Suppressor macrophage treated with lipopolysaccharide for 1 hour (primary cell): ENCODE data around the gene FOSL2.
A peak's percentile ranks its signal among the peaks of the same experiment; 100 is the strongest.

Experiments used
- DNase-seq, 3 donors: peaks; one replicate each; pipeline ENCODE4 v3.0.0-alpha.2; 2020 to 2022

The FOSL2 gene

DNA sequence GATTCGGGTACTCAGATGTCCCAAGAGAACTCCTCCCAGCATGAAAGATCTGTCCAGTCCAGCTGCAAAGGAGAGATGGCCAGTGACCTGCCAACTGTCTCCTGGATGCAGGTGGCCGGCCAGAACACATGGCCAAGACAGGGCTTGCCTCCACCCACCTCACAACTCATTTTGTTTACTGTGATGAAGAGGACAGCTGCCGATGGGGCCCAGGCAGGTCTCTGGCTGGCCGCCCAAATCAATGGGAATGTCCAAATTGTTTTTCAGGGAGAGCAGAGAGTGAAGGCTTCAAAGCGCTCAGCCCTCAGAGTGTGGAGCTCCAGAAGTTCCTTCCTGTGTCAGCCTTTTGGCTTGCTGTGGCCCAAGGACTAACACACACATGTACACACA is 41.9 kb downstream of the FOSL2 start:
- no peak for DNase-seq

DNA sequence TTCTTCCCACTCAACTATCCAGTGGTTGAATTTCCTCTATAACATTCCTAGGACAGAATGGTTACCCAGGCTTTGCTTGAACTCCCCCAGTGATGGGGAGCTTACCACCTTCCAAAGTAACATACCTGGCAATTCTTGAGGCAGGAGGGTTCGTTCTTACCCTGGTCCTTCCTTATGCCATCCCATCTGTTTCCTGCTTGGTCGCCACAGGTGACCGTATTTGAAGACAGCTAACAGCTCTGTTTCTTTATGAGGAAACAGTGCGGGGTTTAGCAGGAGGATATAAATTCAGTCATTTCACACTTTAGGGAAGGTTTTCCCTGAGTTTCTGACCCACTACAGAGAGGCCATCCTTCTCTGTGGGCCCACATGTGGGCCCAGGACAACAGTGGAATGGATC is 42.6 kb downstream of the FOSL2 start:
- DNase-seq = no peak

DNA sequence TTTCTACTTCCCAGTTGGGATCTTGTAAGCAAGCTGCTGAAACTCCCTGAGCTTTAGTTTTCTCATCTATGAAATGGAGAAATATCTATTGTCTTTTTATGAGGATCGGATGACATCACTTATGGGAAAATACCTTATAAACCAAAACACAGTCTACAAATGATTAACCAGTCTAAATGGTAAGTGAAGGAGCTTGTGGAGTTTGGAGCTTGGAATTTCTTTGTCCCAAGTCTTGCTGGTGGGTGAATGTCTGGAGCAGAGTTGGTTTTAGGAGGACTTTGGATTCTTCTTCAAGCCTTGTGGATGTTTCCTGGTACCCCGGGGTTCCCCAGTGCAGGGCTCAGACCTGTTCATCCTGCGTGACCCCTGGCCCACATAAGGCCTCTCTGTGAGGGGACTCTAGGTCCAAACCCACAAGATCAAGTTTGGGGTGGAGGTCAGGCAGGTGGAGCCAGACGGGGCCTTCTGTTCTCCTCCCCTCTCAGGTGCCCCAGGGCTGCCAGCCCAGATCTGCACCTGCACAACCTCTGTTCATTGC is 43.2 kb downstream of the FOSL2 start:
- DNase-seq = peak; percentile 62 to 82 (median 79)

DNA sequence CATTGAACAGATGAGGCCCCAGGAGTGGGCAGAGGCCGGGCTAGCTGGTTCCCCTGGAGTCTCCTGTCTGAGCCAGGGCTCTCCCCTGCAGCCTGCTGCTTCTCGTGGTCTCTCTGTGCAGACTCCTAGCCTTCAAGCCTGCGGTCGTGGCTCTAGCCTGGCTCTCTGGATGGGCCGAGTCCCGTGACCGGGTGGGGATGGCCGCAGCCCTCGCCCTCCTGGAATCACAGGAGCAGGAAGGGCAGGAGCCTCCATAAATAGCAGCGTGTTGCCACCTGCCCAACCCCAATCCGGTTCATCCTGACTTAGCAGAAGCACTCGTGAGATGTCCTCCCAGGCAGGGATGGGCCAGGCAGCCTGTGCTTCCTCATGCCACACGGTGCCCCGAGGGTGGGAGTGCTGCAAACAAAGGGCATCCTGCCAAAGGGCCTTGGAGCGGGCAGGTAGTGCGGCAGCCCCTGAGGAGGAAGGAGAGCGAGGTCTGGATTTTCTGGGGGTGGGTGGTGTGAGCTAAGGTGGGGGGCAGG is 43.9 kb downstream of the FOSL2 start:
- DNase-seq = no peak

DNA sequence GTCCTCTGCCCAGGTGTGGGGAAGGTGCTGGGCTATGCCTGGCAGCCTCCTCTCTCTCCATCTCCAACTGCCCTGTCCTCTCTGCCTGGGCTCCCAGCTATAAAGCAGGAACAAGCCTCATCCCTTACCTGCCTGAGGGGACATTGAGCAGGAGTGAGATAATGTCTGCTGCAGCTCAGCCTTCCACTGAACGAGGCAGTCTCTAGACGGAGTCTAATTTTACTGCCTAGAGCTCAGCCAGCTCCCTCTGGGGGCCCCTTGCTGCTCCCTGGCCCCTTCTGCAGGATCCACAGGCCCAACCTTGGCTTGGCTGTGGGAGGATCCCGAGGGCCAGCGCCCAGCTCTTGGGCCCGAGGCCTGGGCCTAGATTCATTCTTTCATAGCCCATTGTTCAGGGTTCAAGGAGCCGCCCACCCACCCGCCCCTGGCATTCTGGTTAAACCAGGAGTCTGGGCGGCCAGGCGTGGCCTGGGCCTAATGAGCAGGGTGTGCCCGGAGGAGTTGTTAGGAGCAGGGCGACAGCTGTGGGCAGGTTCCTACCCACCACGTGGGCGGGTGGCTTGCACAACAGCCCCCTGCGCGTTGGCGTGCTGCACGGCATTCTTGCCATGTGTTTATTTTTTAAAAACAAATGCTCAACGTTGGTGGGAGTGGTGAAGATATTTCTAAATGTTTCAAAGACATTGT is 44.6 kb downstream of the FOSL2 start:
- peak in 2 of 3 donors; percentile 73 to 75 for DNase-seq

DNA sequence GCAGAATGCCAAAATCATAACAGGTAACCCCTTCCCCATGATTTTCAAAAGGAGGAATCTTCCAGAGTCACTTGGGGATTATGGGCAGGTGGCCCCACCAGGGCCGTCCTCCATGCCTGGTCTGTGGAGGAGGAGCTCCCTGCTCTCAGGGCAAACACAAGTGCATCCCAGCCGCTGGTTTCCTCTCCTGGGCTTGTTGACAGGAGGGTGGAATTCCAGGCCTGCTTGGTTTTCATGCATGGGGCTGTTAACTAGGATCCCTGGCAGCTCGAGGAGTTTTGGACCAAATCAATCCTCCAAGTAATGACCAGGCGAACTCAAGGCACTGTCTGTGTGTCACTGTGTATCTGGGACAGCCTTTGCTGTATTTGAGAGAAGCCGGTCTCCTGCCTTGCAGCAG is 45.3 kb downstream of the FOSL2 start:
- no peak for DNase-seq

DNA sequence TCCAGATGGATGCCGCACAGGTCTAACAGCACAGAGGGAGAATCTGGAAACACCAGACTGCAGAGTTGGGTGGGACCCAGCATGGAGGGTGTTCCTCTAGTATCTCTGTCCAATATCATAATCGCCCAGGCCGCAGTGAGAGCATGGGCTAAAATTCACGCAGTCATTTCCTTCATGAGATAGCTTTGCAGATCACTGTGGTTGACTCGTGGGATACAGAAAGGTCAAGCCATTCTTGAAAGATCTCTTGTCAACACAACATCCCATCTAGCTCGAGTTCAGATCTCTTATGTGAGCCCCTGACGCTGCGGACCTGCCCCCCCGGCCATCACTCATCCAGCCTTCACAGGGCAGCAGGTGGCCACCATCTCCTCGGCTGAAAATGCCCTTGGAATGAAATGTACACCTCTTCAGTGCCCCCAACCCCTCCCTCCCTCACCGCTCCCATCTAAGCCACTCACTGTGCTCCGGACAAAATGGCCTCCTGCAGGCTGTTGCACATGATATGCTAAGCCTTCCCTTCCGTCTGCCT is 45.9 kb downstream of the FOSL2 start:
- no peak for DNase-seq

DNA sequence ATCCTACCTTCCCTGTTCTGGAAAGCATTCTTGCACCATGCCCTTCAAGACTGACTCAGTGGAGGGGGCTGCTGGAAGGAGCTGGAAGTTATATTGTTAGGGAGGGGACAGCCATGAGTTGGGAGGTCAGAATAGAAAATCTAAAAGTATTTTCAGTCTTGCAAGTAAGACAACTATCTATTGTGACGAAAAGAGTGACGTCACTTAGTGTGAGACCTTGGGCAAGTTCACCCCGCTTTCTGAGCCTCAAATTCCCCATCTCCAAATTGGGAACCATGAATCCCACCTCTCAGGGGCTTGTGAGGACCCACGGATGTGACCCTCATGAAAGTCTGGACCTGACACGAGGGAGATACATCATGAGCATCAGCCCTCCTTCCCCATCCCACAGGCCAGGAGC is 46.5 kb downstream of the FOSL2 start:
- no peak for DNase-seq

DNA sequence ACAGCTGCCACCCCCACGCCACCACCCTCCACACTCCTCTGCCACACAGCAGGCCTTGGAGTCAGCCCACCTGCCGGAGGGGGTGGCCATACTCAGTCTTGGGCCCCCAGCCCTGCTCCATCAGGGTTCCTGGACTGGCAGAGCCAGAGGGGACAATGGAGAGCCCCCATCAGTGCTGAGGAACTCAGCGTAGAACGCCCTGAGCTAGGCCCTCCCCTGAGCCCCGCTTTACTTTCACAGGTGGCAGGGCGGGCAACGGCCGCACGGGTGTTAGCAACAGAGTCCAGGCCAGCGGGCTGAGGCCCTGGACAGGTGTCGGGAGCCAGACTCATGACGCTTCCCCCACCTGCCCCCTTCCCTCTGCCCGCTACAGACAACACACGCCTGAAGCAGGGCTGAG is 47.1 kb downstream of the FOSL2 start:
- DNase-seq = no peak

DNA sequence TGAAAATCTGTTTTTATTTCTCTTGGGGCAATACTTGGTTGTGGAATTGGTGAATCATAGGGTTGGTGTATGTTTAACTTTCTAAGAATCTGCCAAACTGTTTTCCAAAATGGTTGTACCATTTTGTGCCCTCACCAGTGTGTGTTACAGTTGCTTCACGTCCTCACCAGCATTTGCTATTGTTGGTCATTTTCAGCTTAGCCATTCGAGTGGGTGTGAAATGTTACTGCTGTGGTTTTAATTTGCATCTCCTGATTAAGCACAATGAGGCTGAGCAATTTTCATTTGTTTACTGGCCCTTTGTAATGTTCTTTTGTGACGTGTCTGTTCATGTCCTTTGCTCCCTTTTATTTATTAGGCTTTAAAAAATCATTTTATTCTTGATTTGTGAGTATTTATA is 49.7 kb downstream of the FOSL2 start:
- peak in 2 of 3 donors; percentile 70 to 73 for DNase-seq

DNA sequence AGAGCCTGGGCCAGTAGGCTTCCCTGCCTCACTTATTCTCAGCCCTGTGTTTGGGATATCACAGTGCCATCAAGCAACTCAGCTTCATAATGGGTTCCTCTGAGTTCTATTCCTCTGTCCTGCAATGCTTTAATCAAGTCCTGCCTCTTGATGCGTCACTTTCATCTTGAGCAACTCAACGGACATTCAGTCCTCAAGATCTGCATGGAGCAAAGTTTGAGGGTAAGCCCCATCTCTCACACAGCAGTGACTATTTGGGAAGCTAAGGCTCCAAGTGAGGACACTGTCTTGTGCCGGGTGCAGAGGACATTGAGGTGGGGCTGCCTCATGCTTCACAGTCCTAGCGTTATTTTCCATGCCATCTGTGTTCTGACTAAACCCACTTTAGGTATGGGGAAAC is 52.3 kb downstream of the FOSL2 start:
- peak; percentile 76 to 89 (median 87) for DNase-seq

DNA sequence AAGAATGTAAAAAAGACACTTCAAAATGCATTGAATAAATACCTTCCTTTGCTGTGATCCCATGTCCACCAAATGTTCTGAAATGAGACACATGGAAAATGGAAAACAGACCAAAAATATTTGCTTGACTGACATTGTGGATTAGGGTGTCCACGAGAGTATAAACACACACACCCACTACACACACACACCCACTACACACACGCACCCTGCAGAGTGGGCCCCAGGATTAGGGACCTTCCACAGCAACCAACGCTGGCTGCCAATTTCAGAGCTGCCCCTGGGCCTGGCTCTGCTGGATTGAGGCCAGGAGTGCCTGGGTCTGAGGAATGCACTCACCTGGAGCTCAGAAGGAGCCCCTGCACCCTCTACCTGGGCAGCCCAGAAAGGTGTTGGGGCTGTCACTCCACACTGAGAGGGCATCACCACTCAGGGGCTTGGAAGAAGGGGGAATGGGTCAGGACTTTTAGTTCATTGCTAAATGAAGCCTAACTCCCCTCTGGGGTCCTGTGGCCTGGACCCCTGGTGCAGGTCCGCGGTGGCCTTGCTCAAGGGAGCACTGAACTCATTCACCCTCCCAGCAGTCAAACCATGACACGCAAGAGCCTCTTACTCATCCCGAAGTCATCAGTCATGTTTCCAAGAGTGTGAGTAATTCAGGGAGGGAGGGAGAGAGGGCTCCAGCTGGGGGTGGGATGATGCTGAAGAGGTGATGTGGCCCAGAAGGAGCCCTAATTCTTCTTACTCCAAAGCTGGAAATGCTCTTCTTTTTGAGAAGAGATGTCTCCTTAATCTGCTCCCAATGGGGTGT is 53.0 kb downstream of the FOSL2 start:
- DNase-seq = peak; percentile 92 to 97 (median 96)

DNA sequence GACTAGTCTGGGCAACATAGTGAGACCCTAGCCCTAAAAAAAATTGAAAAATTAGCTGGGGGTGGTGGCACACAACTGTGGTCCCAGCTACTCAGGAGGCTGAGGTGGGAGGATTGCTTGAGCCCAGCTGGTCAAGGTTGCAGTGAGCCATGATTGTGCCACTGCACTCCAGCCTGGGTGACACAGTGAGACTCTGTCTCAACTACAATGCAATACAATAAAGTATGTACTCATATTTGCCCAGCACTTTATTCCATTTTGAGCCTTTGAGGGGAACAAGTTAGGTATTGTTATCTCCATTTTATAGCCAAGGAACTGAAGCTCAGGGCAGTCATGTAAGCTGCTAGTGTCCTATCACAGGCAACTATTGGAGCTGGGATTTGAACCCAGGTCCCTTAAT is 53.9 kb downstream of the FOSL2 start:
- DNase-seq = no peak

DNA sequence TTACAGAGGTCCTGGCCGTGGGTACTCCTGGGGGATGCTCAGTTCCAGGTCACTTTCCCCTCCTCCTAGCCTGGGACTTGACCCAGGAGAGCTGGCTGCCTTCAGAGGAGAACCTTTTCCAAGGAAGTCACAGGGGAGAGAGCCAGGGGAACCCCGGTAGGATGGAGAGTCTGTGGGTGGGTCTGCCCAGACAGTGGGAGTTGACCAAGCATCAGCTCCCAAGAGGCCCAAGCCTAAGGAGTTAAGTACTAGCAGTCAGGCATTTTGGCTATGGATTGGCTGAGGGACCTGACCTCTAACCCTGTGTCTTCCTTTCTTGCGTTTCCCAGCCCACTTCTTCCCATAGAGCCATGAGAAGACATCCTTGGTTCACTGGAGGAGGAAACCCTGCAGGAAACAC is 54.4 kb downstream of the FOSL2 start:
- peak in 1 of 3 donors; percentile 55 for DNase-seq

DNA sequence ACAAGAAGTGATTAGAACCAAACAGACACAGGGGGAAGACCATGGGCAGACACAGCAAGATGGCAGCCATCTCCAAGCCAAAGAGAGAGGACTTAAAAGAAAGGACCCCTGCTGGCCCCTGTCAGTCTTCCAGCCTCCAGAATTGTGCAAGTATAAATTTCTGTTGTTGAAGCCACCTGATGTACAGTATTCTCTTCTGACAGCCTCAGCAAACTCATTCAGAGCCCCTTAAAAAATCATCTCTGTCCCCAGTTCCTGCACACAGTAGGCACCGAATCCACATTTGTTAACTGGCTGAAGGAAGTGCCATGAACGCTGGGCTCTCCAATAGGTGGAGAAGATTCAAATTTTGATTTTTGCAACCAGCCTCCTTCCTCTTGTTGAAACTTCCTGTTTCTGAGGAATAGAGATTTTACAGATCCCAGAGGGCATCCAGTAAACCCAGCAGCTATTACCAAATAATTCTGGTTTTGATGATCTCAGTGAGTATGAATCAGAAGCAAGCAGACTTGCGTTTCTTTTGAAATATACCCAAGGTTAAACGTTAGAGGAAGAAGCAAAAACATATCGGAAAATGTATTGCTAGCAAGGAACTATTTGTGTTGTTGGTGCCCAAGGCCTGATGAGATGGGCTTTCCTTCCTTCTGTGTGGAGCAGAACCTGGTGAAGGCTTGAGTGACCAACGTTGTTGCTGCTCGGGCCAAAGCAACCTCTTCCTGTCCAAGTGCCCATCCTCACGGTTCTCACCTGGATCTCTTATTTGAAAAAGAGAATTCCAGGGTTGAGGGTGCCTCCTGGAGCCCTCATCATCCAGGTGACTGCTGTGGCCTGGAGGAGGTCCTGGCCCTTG is 55.5 kb downstream of the FOSL2 start:
- peak; percentile 84 to 98 (median 96) for DNase-seq

DNA sequence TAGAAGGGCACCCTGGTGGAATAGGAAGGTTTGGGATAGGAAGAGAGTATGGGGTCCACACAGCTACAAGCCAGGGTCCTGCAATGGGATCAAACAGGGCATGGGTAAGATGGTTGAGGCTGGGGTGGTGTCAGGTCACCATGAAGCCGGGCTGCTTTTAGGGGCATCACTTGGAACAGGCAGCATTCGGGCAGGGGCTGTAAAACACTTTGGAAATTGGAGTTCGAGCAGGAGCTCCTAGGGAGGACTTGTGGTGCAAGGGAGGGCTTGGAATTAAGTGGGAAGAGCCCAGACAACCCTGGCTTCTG is 56.1 kb downstream of the FOSL2 start:
- no peak for DNase-seq

DNA sequence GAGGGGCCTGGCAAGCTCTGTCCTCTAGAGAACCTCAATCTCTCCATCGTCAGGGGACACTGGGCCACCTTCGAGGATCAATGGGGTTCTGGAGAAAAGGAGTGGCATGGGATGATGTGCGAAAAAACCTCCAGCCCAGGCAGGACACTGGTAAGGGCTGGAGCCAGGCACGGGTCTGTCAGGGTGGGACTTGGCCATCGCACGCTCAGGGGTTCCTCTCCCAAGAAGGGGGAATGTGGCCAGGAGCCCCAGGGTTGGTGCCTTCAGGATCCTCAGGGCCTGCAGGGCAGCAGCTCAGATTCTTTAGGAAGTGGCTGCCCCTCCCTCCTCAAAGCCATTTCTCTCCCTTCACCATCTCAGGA is 56.4 kb downstream of the FOSL2 start:
- no peak for DNase-seq

DNA sequence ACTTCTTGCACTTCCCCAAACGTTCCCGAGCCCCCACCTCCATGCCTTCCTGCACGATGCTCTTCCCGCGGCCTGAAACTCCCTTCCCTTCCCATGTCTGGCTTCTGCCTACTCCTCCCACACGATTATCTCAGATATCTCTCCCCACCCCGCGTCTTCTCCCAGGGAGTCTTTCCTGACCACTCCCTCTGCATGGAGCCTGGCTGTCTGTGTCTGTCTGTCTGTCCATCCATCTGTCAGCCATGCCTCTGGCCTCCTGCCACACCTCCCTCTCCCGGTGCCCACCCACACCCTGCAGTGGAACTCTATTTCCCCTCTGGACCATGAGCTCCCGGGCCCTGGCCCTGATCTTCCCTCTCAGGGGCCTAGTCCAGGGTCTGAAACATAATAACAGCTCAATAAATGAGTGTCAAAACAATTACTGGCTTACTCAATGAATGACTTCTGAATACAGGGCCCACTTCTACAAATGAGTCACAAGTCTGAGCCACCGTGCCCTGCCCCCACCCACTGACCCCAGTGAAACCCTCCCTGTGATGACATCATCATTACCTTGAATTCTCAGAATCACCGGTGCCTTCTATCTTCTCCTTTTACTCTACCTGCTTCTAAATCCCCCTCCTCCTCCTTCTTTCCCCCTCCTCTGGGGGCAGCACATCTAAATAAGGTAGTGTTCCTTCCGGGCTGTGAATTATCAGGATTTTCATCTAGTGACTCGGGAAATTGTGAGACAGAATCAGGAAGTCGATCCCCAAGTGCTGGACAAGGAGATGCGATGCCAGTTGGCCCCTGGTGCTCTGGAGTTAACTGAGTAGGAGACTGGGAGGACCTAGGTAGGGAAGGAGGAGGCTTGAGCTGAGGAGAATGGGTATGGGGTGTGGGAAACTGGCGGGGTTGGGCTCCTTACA is 57.1 kb downstream of the FOSL2 start:
- DNase-seq = peak; percentile 75 to 77 (median 76)

DNA sequence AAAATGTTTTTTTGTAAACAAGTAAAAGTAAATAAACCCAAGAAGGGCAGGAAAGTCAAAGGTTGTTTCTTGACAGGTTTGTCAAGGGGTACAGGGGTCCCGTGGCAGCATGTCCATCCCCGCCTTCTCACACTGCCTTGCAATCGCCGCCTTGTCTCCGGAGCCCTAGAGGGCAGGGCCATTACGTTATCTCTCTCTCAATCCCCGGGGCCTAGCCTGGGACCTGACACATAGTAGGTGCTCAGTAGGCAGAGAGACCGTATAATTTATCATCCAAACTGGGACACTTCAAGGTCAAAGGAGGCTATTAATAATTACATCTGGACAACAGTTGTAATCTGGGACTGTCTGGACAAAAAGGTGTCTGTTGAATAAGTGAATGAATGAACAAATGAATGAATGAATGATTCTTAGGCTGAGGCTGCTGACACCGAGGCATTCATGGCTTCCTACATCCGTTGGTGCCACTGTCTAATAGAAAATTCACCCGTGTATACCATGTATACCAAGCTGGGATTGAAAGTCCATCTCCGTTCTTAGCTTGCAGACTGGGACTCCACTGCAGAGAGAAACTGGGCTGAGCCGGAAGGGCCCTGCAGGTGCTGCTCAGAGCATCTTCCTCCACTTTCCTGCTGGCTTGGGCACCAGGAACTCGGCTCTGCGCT is 58.4 kb downstream of the FOSL2 start:
- no peak for DNase-seq

DNA sequence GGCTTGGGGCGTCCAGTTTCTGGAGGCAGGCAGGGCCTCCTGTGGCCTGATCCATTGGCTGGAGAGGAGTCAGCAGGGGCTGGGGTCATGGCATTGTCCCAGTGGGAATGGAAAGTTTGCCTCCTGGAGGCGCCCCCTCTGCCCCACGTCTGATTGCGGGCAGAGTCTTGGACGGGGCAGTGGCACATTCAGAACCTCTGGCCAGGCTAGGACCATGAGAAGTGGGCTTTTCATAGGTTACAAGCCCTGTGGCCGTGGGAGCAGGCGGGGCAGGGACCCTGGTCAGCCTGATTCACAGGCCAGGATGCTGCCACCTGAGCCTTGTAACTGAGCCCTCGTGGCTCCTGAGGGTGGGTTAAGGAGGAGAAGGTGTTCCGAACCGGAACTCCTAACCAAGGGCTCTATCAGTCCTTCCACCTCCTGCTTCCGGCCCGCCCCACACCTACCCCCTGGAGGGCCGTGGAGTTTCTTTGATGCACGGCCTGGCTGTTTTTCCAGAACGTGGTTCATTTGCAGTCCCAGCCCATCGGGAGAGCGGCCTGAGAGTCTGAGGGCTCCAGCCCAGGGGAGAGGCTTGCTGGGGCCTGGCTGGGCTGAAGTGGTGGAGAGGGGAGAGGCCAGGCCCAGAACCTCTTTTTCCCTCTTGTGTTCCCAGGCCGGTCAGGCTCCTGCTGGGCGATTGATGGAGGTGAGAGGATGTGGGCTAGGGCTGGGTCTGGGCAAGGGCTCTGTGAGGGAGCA is 59.3 kb downstream of the FOSL2 start:
- DNase-seq = no peak
